ENCODE results near the gene SSTR5. TPM values are rescaled to one million over a fixed set of nuclear protein-coding genes. Genes with fewer than 3 reads are reported as not detected.
A peak's percentile ranks its signal among the peaks of the same experiment; 100 is the strongest.

The SSTR5 gene
- total and polyA plus RNA-seq, 4 donors: 0.23 TPM; not detected in 3

GRCh38 chr16:1030473-1030901 is 42.1 kb upstream of the SSTR5 start:
- peaks cover 0 to 10% (median 0%) of the 10 kb centered on the region in 5 donors for H3K4me1 ChIP-seq (ENCODE audit: control insufficient read depth in 5 of 5, insufficient read depth in 5 of 5, low read length in 5 of 5)
- peaks cover 0 to 9% (median 0%) of the 10 kb centered on the region in 3 donors for H3K27me3 ChIP-seq (ENCODE audit: control insufficient read depth in 3 of 3, insufficient read depth in 3 of 3, low read length in 2 of 3)
- 40 to 57% methylated on average over 19 to 26 of the region's 26 CpGs for WGBS, 2 donors
- DNase-seq (peak; percentile 19 to 47 (median 46)), ATAC-seq (ENCODE audit: insufficient read depth, low FRiP score) (no peak)
- H3K9ac ChIP-seq (ENCODE audit: insufficient read depth in 1 of 2, low read length in 2 of 2): no peak overlapping the region
- H3K4me3 ChIP-seq: no peak overlapping the region
- no peak for TF ChIP-seq CTCF (IDR thresholded peaks at IDR 0.05; ENCODE audit: control extremely low read depth, extremely low read depth)
- H3K36me3 ChIP-seq (ENCODE audit: control insufficient read depth in 4 of 4, insufficient read depth in 4 of 4, low read length in 4 of 4): no peaks in the 10 kb centered on the region
- H3K9me3 ChIP-seq (ENCODE audit: control insufficient read depth in 4 of 4, insufficient read depth in 3 of 4, low read length in 3 of 4): peaks cover 0 to 2% (median 0%) of the 10 kb centered on the region in 4 donors
- no peak overlapping the region for H3K27ac ChIP-seq (ENCODE audit: low read depth in 1 of 2, low read length in 1 of 2)

GRCh38 chr16:1031666-1032065 is 40.9 kb upstream of the SSTR5 start:
- no peak for DNase-seq
- Histone ChIP-seq H3K4me3 (no peak overlapping the region), H3K27ac (ENCODE audit: low read depth in 1 of 2, low read length in 1 of 2) (no peak overlapping the region), H3K36me3 (ENCODE audit: control insufficient read depth in 4 of 4, insufficient read depth in 4 of 4, low read length in 4 of 4) (no peaks in the 10 kb centered on the region), H3K9ac (ENCODE audit: insufficient read depth in 1 of 2, low read length in 2 of 2) (no peak overlapping the region), H3K9me3 (ENCODE audit: control insufficient read depth in 4 of 4, insufficient read depth in 3 of 4, low read length in 3 of 4) (peaks cover 0 to 2% (median 0%) of the 10 kb centered on the region in 4 donors), H3K27me3 (ENCODE audit: control insufficient read depth in 3 of 3, insufficient read depth in 3 of 3, low read length in 2 of 3) (peaks cover 0 to 15% (median 0%) of the 10 kb centered on the region in 3 donors), H3K4me1 (ENCODE audit: control insufficient read depth in 5 of 5, insufficient read depth in 5 of 5, low read length in 5 of 5) (peaks cover 0 to 22% (median 0%) of the 10 kb centered on the region in 5 donors)
- no peak for ATAC-seq (ENCODE audit: insufficient read depth, low FRiP score)
- TF ChIP-seq CTCF (IDR thresholded peaks at IDR 0.05; ENCODE audit: control extremely low read depth, extremely low read depth): no peak
- 92% methylated on average over 11 to 17 of the region's 17 CpGs for WGBS, 2 donors

- no peak for DNase-seq
- Histone ChIP-seq H3K9me3 (ENCODE audit: control insufficient read depth in 4 of 4, insufficient read depth in 3 of 4, low read length in 3 of 4) (peaks cover 0 to 2% (median 0%) of the 10 kb centered on the region in 4 donors), H3K4me3 (no peak overlapping the region), H3K27ac (ENCODE audit: low read depth in 1 of 2, low read length in 1 of 2) (no peak overlapping the region), H3K4me1 (ENCODE audit: control insufficient read depth in 5 of 5, insufficient read depth in 5 of 5, low read length in 5 of 5) (peaks cover 0 to 29% (median 0%) of the 10 kb centered on the region in 5 donors), H3K27me3 (ENCODE audit: control insufficient read depth in 3 of 3, insufficient read depth in 3 of 3, low read length in 2 of 3) (peaks cover 0 to 15% (median 0%) of the 10 kb centered on the region in 3 donors), H3K9ac (ENCODE audit: insufficient read depth in 1 of 2, low read length in 2 of 2) (no peak overlapping the region), H3K36me3 (ENCODE audit: control insufficient read depth in 4 of 4, insufficient read depth in 4 of 4, low read length in 4 of 4) (no peaks in the 10 kb centered on the region)
- ATAC-seq (ENCODE audit: insufficient read depth, low FRiP score): no peak
- no peak for TF ChIP-seq CTCF (IDR thresholded peaks at IDR 0.05; ENCODE audit: control extremely low read depth, extremely low read depth)
- WGBS, 2 donors: 88% methylated on average over 2 of the region's 2 CpGs
These were observed 39.9 kb upstream of the SSTR5 start for GRCh38 chr16:1032607-1033006.

All from lung (tissue), 12 donors.